Hematopoietic multipotent progenitor cell treated with erythropoietin and hydrocortisone succinate and interleukin-3 and kit ligand, for 15 days (in vitro differentiated cells): ENCODE results near the gene PYM1.
"Not testable (repeated sequence)": the region's sequence is repeated elsewhere in the genome, so short reads cannot be mapped to it uniquely, and the experiment has no call there.

ENCODE experiments used
- DNase-seq: peaks from one replicate; pipeline ENCODE4 v3.0.0-alpha.2; 2015; ENCODE audit warnings: low spot score

PYM1 gene

GRCh38 chr12:55938826-55939501 lies 11.3 kb upstream of the PYM1 start:
- no peak for DNase-seq

- no peak for DNase-seq
Observed at GRCh38 chr12:55937981-55938380, 10.3 kb upstream of the PYM1 start.

GRCh38 chr12:55935738-55936151 lies 8.1 kb upstream of the PYM1 start:
- DNase-seq = no peak

- DNase-seq = no peak
Observed at GRCh38 chr12:55934773-55935172, 7.1 kb upstream of the PYM1 start.

- no peak for DNase-seq
Observed at GRCh38 chr12:55933799-55934742, 6.4 kb upstream of the PYM1 start.

- DNase-seq = no peak
Observed at GRCh38 chr12:55933169-55933798, 5.6 kb upstream of the PYM1 start.

GRCh38 chr12:55932551-55932910 lies 4.8 kb upstream of the PYM1 start:
- no peak for DNase-seq

GRCh38 chr12:55931780-55932550 lies 4.3 kb upstream of the PYM1 start:
- no peak for DNase-seq

- peak; percentile 27 for DNase-seq
Observed at GRCh38 chr12:55931317-55931779, 3.7 kb upstream of the PYM1 start.

- peak; percentile 67 for DNase-seq
Observed at GRCh38 chr12:55930771-55931316, 3.1 kb upstream of the PYM1 start, which contains the start of gene DGKA. DGKA (plus strand) TSS chr12:55931162; CDS start chr12:55936504, 5,342 bp downstream.

- DNase-seq = no peak
Observed at GRCh38 chr12:55929306-55929791, 1.7 kb upstream of the PYM1 start.

GRCh38 chr12:55926738-55927587 lies 731 bp downstream of the PYM1 start:
- peak; percentile 90 for DNase-seq

GRCh38 chr12:55925870-55926737 lies 1.6 kb downstream of the PYM1 start:
- no peak for DNase-seq

GRCh38 chr12:55925371-55925770 lies 2.3 kb downstream of the PYM1 start:
- no peak for DNase-seq

GRCh38 chr12:55923648-55924047 lies 4.0 kb downstream of the PYM1 start:
- DNase-seq = not testable (repeated sequence)

- no peak for DNase-seq
Observed at GRCh38 chr12:55922126-55922525, 5.6 kb downstream of the PYM1 start.

- not testable (repeated sequence) for DNase-seq
Observed at GRCh38 chr12:55919032-55919431, 8.7 kb downstream of the PYM1 start.

GRCh38 chr12:55915482-55915859 lies 12.2 kb downstream of the PYM1 start:
- no peak for DNase-seq

- no peak for DNase-seq
Observed at GRCh38 chr12:55912908-55913307, 14.8 kb downstream of the PYM1 start.
